ENCODE data around the gene TRIM28.

Gene TRIM28

DNA sequence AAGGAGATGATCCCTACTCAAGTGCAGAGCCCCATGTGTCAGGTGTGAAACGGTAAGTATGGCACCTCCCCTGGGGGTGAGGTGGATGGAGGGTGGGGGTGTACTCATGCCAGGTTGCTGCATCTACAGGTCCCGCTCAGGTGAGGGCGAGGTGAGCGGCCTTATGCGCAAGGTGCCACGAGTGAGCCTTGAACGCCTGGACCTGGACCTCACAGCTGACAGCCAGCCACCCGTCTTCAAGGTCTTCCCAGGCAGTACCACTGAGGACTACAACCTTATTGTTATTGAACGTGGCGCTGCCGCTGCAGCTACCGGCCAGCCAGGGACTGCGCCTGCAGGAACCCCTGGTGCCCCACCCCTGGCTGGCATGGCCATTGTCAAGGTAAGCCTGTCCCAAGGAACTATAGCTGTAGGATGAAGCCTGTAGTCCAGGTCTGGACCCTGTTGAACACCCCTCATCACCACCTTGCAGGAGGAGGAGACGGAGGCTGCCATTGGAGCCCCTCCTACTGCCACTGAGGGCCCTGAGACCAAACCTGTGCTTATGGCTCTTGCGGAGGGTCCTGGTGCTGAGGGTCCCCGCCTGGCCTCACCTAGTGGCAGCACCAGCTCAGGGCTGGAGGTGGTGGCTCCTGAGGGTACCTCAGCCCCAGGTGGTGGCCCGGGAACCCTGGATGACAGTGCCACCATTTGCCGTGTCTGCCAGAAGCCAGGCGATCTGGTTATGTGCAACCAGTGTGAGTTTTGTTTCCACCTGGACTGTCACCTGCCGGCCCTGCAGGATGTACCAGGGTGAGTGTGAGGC is 5.2 kb downstream of the TRIM28 start:
- TF ChIP-seq, protein P1, sequence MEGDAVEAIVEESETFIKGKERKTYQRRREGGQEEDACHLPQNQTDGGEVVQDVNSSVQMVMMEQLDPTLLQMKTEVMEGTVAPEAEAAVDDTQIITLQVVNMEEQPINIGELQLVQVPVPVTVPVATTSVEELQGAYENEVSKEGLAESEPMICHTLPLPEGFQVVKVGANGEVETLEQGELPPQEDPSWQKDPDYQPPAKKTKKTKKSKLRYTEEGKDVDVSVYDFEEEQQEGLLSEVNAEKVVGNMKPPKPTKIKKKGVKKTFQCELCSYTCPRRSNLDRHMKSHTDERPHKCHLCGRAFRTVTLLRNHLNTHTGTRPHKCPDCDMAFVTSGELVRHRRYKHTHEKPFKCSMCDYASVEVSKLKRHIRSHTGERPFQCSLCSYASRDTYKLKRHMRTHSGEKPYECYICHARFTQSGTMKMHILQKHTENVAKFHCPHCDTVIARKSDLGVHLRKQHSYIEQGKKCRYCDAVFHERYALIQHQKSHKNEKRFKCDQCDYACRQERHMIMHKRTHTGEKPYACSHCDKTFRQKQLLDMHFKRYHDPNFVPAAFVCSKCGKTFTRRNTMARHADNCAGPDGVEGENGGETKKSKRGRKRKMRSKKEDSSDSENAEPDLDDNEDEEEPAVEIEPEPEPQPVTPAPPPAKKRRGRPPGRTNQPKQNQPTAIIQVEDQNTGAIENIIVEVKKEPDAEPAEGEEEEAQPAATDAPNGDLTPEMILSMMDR (conservative IDR thresholded peaks at IDR 0.05), result no peak
- H3K27ac ChIP-seq, result 0 out of 2 replicates have a peak overlapping the region, but pooled peaks have one; percentile 11

DNA sequence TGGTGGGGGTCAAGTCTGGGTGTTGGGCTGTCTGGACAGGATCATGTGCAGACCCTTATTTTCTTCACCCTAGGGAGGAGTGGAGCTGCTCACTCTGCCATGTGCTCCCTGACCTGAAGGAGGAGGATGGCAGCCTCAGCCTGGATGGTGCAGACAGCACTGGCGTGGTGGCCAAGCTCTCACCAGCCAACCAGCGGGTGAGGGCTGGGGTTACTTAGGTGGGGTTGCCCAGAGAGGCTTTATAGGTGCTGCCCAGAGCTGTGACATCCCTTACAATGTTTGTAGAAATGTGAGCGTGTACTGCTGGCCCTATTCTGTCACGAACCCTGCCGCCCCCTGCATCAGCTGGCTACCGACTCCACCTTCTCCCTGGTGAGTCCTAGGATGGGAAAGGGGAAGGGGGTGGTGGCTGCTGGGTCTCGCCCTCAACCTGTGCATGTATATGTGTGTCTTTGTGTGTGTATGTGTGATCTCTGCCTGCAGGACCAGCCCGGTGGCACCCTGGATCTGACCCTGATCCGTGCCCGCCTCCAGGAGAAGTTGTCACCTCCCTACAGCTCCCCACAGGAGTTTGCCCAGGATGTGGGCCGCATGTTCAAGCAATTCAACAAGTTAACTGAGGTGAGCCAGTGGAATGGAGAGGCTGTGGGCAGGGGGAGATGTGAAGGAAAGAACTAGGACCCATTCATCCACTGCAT is 5.9 kb downstream of the TRIM28 start:
- TF ChIP-seq, protein P1 (conservative IDR thresholded peaks at IDR 0.05), result no peak
- 0 out of 2 replicates have a peak overlapping the region, but pooled peaks have one; percentile 11 for H3K27ac ChIP-seq

DNA sequence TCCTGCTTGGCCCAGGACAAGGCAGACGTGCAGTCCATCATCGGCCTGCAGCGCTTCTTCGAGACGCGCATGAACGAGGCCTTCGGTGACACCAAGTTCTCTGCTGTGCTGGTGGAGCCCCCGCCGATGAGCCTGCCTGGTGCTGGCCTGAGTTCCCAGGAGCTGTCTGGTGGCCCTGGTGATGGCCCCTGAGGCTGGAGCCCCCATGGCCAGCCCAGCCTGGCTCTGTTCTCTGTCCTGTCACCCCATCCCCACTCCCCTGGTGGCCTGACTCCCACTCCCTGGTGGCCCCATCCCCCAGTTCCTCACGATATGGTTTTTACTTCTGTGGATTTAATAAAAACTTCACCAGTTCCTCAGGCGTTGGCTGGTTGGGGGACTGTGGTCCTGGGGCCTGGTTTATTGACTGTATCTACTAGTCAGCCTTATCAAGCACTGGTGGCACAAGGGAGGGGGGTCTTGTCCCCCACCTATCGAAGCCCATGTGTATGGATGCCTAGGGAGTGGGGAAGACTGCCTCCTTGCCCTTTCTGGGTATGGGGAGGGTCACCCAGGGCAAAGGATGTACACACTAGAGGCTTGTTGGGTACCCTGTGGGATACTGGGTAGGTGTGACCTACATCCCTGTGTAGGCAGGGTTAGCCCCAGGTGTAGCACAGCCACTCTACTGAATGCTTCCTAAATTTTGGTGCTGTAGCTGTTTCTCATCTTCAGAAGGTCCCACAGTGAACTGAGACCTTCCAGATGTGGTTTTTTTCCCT is 6.7 kb downstream of the TRIM28 start:
- no peak overlapping the region for H3K27ac ChIP-seq
- TF ChIP-seq, protein P1 (conservative IDR thresholded peaks at IDR 0.05), result no peak

DNA sequence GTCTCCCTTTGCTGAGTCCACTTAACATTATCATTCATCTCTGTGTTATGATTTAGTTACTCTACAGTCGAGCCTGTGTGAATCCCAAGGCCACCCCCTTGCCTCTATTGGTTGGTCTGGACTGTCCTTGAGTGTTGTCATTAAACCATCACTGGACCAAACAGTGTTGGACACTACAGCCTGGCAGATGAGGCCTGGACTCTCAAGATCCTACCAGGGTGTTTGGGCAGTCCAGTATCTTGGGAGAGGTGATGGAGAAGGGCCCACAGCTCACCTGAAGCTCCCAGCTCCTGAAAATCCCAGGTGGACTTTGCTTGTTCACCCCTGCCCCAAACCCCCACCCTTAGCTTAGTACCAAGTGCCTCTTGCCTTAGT is 7.2 kb downstream of the TRIM28 start:
- H3K27ac ChIP-seq, result no peak overlapping the region
- TF ChIP-seq, protein P1 (conservative IDR thresholded peaks at IDR 0.05), result no peak

DNA sequence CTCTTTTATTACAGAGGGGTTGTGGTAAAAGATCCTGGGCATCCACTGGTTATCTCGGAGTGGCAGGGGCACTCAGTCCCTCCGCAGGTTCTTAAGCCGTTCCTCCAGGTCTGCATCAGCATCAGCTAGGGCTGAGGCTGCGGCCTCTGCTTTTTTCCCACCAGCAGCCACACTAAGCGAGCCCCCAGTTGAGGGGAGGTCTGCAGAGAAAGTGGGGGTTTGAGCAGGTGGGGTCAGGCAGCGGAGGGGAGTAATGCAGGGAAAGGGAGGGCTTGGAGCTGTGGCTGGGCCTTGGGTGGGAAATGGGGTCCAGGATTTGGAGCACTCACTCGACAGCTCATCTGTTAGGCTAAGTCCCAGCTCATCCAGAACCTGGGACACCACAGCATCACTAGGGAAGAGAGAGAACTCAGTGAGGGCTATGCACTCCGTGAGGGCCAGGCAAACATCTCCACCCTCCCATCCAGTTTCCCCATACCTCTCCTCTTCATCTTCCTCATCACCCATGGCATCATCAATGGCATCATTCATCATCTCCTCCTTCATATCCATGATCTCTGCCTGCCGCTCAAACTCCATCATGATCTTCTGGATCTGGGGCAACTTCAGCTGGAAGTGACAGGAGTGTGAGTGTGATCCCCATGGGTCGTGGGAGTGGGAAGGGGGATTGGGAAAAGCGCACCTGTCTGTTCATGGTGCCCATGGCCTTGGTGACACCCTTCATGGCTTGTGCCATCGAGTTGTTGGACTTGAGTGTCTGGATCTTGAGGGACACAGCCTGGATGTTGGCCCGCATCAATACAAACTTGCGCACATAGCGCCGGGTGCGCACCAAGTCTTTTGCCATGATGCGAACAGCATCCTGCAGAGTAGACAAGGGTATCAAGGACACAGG is 8.0 kb downstream of the TRIM28 start:
- H3K27ac ChIP-seq, result no peak overlapping the region
- TF ChIP-seq, protein P1 (conservative IDR thresholded peaks at IDR 0.05), result no peak

DNA sequence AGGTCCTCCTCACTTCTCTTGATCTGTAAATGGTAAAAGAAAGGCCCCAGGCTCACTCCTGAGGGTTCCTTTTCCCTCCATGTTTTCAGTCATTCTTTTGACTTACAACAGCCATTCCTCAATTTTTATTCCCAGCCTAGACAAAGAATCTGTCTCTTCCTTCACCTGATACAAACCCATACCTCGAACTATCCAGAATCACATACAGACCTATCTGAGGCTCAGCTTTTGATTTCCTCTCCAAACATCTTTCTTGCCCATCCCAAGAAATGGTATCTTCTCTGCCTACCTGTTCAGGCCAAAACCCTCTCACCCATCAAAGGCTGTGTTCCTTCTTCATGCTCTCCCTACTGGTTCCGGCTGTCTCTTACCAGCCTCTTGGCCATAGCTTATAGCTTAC is 8.8 kb downstream of the TRIM28 start:
- TF ChIP-seq, protein P1 (conservative IDR thresholded peaks at IDR 0.05), result no peak
- H3K27ac ChIP-seq, result peak overlapping the region; percentile 100; the same call in 1 of the 2 replicates
